Right ventricle myocardium superior (tissue), 1 donor: ENCODE data around the gene HEPN1. TPM values are rescaled to one million over a fixed set of nuclear protein-coding genes. Genes with fewer than 3 reads are reported as not detected.

Experiments
- ATAC-seq: fragments of 200-7000 bp; cut with Tn5 transposase; one replicate; pipeline ENCODE4 v1.9.1; 2020; ENCODE audit warnings: mild to moderate bottlenecking; ENCODE audit not compliant: poor library complexity
- DNase-seq: peaks from one replicate; pipeline ENCODE4 v3.0.0-alpha.2; 2020
- intact Hi-C: fragments of 100-400 bp; cut with DNase I; formaldehyde crosslinking; loops from one replicate; pipeline ENCODE4 v1.11.2; 2022
- total RNA-seq: library from RNA; stranded (reverse); fragmentation: NEBNext Ultra II Directional; extraction: Animal tissue kit (Norgen Biotek cat#: 25700); gene quantifications from one replicate; pipeline ENCODE4 v1.2.1, GENCODE V29; 2021
- donor health status: DM: no; HTN: yes; CAD: no; lungs with severe emphysema.

HEPN1 gene
- total RNA-seq, 1 donor from 2014 or later = not detected

DNA sequence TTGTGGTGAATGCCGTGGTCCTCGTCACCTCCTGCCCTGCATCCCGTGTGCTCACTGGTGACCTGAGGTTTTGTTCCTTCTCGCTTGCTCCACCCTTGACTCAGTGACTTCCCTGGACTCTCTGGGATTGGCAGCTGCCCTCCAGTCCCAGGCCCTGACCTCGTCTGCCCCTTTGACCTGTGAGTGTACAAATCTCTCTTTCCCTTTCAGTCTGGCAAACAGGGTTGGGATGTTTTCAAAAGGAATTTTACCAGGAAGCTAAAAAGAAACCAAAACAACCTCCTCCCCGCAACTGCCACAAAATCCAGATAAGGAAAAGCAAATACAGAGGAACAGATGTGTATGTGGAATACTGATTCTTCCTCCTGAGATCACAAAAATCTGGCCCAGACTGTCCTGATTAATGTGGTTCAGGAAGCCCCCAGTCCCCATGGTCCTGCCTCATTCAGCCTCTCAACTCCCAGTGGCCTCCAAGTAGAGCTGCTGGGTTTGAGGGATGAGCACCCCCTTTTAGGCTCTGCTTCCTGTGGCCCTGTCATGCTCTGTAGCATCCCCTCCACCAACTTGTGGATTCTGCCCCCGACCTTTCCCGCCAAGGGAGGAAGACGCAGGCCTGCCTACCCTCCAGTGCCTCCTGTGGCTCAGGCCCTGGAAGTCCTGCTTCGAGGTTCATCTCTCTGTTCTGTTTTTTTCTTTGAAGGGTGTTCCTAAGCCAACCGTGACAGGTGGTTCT lies 36.5 kb upstream of the HEPN1 start:
- no peak for ATAC-seq
- intact Hi-C loops = no loop called here
- no peak for DNase-seq

DNA sequence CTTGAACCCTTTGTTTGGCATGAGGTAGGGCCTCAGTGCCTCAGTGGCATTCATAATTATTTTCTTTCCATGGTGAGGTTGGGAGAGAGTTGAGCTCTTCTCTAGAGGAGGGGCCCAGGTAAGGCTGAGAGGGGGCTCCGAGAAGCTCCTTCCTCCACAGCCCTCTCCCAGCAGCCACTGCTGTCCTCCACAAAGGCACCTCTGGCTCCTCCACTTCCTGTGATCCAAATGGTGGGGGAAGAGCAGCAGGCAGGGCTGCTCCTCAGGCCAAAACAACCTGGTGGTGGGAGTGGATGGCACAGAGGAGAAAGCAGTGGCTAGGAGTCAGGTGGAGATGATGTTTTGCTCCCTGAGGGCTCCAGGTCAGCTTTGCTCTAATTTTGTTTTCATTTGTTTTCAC lies 34.7 kb upstream of the HEPN1 start:
- ATAC-seq (no peak), DNase-seq (no peak)
- intact Hi-C loops = no loop called here

DNA sequence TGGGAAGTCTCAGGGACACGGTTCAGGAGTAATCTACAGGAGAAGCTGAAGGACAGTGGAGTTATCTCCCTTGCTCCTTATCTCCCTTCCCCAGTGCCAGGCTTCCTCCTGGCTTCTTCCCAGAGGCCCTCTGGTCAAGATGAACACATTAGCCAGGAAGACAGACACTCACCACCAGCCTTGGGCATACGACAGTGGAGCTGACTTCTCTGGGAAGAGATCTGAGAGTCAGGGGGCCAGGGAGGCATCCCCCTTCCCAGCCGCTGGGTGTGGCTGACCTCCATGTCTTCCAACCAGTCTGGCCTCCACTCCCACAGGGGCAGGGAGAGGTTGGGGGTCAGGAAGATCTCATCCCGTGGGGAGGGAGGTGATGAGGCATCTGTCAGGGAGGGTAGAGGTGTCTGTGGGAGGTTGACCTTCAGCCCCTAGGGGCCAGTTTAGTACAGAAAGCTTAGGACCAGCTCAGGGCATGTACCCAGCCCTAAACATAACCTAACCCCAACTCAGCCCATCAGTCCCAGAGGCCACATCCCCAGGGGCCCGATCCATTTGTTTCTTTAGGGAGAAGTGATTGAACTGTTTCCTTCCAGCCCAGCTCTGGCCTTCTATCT lies 34.1 kb upstream of the HEPN1 start:
- no peak for DNase-seq
- intact Hi-C loops = no loop called here

DNA sequence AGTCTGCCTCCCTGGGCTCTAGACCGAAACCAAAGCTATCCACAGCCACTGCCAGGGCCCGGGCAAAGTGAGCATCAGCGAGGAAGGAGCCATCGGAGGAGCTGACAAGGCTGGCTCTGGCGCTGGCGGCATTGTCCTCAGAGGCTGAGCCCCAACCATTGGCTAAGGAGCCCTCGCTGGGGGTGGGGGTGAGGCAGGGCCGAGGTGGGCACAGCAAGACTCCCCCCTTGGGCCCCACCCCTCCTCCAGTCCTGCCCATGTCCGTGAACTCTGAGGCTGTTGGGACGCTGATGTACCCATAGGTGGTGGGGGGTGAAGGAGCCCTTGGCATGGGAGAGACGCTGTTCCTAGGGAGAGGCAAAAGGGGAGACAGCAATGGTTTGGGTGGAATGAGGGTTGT lies 32.6 kb upstream of the HEPN1 start:
- no peak for ATAC-seq
- intact Hi-C loops = no loop called here
- no peak for DNase-seq

More for the DNA sequence above, 34.1 kb upstream of the HEPN1 start:
- ATAC-seq = no peak

DNA sequence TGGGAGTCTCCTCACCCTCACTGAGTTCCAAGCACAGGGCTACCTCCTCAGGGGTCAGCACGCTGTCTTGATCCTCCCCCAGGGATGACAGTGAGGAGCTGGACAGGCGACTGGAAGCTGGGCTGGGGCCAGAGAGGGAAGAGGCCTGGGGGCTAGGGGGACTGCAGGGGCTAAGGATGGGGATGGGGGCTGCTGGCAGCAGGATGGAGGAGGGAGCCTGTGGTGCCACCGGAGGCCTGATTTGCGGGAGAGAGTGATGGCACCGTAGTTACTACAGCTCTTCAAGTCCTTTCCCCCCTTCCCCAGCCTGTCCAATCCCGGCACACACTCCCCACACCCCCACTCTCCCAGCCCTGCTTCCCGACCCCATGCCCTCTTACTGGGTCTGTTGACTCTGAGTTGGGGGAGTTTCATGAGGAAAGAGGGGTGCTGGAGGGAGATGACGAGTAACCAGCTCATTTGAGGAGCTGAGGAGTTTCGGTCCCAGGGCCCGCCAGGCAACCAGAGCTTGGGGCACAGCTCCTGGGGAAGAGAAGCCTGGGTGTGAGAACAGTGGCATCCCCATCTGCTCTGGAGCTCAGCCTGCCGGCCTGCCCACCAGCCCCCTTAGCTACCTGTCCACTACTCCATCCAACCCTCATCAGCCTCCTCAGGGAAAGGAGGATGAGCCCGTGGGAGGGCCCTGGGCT lies 31.9 kb upstream of the HEPN1 start:
- no peak for ATAC-seq

DNA sequence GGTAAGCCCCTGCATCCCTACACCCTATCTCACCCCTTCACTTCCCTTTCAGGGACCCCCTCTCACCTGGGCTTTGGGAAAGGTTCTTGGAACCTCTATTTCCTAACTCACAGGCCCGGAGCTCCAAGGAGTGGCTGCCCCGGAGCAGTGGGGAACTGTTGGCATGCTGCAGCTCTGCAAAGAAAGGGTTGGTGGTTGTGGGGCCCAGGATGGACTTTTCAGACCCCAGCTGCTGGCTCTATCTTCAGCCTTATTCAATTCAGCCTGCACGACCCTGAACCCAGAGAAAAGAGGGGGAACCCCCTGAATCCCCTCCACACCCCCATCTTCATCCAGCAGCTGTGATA lies 31.4 kb upstream of the HEPN1 start:
- DNase-seq (no peak), ATAC-seq (no peak)
- intact Hi-C loops = no loop called here

More for the DNA sequence above, 31.9 kb upstream of the HEPN1 start:
- no peak for DNase-seq
- intact Hi-C loops = no loop called here

DNA sequence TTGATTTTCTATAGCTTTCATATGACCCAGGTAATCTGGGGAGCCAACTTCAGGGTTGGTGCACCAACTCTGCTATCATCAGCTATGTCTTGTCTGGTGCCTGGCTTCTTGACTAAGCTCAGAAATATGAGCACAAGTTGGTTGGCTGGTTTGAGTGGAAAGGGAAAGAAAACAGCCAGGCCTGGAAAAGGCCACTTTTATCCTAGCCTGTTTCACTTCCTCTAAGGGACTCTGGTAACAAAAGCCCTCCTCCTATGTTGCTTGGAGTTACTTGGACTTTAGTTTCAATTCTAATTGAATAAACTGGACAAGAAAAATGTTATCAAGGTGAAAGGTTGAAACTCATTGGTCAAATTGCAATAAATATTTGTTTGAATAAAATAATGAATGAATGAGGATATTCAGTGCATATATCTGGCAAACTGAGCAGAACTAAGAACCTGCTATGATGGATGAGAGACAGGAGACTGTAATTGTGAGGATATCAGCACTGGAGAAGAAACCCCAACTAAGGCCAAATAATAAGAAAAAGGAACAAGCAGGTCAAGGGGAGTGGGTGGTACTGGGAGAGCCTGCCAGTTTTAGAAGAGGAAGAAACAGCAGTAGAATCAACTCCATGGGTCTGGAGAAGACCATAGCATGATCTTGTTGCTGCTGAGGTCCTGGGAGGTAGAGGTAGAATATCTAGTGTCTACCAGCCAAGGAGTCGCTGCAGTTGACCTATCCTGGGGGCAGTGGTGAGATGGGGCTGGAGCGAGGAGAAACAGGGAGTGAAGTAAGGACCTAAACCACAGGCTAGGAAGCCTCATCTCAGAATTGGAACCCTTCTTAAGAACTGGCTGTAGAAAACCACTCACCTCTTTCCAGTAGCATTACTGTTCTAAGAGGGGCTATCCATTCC lies 29.6 kb upstream of the HEPN1 start:
- intact Hi-C loops = no loop called here
- ATAC-seq (no peak), DNase-seq (no peak)

DNA sequence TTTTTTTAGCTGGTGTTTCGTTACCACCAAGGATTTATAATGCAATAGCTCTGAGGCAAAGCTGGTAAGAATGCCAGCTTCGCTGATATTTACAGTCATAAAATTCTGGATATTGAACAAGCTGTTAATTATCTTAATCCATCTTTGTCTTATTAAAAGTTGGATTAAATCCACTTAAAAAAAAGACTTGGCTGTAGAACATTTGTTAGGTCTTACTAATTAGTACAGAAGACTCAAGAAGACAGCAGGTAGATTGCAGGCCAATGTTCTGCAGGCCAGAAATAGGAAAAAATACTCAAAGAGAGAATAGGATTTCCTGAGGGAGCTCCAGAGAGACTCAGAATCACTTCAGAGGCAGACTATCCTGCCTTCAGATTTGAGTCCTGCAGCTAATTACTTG lies 28.9 kb upstream of the HEPN1 start:
- ATAC-seq = no peak
- intact Hi-C loops = no loop called here

DNA sequence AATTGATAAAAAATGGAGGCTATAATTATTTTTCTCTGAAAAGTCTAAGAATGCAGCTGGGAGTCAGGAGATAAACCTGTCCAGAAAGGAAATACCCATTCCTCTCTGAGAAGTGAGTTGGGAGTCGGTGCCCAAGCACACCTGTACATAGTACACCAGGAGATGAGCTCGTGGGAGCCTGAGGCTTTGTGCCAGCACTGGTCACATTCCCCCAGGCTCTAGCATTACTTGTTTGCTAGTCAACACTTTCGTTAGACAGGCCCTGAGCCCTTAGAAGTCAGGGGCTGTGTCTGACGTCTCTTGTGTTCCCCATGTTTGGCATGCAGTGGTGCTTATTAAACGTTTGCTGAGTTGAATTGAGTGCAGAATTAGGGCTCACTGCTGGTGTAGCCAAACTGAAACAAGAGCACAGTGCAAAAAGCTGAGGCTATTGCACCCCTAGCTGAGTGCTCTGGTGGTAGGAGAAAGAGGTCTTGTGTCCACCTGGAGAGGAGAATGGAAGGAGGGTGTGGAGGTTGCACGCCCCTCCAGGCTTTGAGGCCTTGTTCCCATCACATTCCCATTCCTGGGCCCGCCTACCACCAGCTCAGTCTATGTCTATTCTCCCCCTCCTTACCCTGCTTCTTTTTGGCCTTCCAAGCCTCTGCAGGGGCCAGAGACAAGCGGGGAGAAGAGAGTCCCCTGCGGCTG lies 28.2 kb upstream of the HEPN1 start:
- DNase-seq = peak; percentile 38
- intact Hi-C loops = no loop called here
- ATAC-seq = no peak

More for the DNA sequence above, 28.9 kb upstream of the HEPN1 start:
- DNase-seq = no peak

DNA sequence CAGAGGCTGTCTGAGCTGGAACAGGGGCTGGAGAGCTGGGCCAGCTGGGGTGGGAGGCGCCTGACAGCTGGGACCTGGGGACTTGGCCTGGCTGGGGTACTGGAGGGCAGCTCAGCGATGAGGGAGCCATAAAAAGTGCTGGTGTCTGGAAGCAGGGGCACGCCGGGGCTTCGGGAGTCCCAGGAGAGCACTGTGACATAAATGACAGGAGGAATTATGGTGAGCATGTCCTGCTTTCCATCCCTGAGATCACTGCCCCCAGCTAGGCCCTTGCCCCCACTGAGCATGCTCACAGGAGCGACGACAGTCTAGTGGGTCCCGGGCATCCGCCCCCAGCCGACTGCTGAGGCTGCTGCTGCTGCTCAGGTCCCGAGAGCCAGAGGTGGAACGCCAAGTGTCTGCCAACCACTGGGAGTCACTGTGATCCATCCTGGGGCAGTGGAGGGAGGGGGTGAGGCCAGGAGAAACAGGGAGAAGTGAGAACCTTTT lies 27.6 kb upstream of the HEPN1 start:
- ATAC-seq = peak; percentile 65
- intact Hi-C loops = no loop called here
- DNase-seq = peak; percentile 72

DNA sequence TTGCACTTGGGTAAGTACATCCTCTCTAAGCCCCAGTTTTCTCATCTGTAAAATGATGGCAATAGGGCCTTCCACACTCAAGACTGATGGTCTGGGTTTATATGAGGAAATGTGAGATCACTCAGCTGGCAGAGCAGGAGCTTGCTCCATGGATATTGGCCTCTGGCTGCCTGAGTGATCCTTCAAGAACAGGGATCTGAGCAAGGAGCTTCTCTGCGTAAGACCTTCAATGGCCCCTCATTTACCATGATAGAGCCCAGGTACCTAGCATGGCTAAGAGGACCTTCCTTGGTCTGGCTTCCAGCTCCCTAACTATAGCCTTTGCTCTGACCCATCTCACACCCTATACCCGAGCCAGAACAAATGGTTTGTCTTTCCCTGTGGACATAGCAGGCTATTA lies 26.9 kb upstream of the HEPN1 start:
- DNase-seq = no peak
- no peak for ATAC-seq
- intact Hi-C loops = no loop called here

DNA sequence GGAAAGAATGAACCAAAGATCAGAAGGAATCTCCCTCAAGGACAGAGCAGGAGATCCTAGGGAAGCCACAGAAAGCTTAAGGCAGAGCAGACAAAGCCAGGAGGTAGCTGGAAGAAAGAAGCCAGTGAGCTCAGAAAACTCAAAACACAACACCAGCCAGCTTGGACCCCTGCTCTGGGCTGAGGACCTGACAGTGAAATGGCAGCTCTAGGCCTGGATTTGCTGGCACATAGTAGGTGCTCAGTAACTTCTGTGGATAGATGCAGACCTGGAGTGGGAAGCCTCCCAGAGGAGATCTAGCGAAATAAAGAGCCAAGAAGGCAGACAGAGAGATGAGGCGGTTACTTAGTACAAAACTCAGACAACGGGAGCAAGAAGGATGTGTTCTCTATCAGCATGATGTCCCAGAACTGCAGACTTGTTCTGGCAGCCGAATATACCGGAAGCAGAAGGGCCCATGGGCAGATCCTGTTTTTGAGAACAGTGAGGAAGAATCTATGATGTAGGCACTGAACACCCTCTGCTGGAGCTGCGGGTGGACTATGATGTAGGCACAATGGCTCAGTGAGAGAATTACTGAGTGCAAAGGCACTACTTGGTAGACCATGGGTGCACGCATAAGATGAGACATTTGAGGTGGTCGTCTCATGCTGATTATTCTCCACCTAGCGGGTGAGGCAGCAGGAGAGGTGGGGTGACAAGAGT lies 26.1 kb upstream of the HEPN1 start:
- ATAC-seq = peak; percentile 25
- intact Hi-C loops = no loop called here
- no peak for DNase-seq

DNA sequence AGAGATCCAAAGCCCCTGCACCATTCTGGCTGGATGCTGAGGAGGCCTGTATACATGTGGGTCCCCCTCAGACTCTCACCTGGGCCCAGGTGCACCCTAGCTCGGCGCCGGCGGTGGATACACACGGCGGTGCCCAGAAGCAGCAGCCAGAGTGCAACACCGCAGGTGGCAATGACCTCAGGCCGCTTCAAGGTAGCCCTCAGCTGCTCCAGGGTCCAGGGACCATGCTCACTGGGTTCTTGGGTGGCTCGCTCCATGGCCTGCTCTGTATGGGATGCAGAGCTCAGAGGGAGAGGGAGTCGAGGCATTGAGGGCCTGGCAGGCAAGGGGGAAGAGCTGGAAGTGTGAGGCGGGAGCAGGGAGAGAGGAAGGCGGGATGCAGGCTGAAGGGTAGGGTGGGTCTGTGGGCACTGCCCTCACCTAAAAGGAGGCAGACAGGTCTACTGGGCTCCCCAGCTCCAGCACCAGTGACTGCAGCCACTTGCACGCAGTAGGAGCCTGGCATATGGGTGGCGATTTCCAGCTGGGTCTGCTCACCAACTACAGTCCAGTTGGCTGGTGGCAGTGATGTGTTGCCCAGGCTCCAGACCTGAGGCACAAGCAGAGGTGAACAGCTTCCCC lies 25.2 kb upstream of the HEPN1 start:
- ATAC-seq (no peak), DNase-seq (no peak)
- intact Hi-C loops = no loop called here

DNA sequence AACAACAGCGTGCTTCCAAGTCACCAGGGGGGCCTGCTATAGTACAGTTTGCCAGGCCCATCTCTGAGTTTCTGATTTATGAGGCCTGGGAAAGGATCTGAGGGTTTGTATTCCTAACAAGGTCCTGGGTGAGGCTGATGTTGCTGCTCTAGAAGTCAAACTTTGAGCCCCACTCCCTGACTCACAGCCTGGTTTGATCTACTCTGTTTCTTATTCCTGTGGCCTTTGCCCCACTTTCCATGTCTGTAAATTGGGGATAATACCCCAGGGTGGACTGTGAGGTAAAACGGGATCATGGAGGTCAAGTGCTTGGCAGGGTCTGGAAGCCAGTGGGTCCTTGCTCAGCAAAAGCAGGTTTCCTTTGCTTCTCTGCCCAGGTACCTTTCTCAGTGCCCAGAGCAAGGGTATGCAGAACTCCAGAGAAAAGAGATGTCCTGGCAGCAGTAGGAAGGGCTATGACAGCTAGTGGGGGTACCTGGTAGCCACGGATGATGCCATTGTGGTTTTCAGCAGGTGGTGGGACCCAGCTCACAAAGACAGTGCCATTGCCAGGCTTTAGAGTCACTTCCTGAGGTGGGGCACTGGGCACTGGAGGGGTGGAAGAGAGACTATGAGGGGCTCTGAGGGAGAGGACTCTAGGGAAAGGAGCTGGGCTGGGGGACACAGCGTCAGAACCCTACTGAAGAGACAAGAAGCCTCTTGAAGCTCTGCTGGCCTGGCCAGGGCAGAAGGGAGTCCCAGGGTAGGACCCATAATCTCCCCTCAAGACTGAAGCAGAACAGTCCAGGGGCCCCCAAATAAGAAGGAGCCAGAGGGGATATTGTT lies 24.2 kb upstream of the HEPN1 start:
- intact Hi-C loops = no loop called here
- DNase-seq = no peak

DNA sequence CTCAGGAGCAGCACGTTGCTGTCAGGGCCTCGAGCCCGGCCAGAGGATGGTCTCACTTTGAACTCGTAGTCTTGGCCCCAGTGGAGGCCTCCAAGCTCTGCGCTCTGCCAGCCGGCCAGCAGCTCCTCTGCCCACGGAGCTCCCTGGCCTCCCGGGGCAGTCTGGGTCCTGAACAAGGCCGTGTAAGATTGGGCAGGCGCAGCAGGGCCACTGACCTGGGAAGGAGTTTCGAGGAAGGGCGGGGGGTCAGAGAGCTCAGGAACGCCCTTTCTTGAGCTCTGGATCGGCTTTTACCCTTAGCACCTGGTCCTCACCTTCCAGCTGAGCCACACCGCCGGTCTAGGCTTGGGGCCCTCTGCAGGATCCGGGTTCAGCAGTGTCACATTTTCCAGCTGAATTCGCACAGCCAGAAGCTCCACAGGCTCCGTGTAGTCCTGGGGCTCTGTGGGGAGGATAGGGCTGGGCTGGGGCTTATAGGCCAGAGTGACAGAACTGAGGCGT lies 23.5 kb upstream of the HEPN1 start:
- ATAC-seq (no peak), DNase-seq (no peak)
- intact Hi-C loops = no loop called here

More for the DNA sequence above, 24.2 kb upstream of the HEPN1 start:
- no peak for ATAC-seq

DNA sequence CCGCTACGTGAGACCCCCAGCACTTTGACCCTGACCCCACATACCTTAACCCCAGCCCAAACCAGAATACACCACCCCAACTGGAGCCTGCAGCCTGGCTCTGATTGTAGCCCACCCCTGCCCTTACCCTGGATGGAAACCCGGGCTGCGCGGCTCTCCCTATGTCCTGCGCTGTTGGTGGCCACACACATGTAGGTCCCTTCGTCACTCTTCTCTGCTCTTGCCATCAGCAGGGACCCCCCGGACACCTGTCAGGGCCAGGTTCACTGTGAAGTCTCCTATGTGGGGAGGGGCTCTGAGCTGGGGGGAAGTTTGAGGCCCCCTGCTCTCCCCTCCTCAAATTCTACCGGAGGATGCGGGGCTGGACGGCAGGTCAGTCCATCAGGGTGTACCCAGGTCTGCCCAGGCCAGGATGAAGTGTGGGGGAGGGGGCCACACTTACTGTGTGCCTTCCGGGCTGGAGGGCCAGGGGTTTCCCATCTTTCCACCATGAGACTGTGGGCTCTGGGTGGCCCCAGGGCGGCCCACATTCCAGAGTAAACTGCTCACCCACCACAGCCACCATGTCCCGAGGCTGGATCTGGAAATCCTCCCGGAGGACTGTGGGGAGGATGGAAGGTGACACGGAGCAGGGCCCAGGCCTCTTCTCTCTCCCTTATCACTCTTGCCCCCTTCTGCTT lies 22.8 kb upstream of the HEPN1 start:
- ATAC-seq (no peak), DNase-seq (no peak)
- intact Hi-C loops = no loop called here
